NCI-H1092 treated with DMSO at 0.1 percent for 48 hours (cell line): ENCODE results near the gene ADAM12.

Source experiments
- DNase-seq: peaks from one replicate; lab custom pipeline; 2025; lab: John Stamatoyannopoulos, UW

ADAM12 gene, protein sequence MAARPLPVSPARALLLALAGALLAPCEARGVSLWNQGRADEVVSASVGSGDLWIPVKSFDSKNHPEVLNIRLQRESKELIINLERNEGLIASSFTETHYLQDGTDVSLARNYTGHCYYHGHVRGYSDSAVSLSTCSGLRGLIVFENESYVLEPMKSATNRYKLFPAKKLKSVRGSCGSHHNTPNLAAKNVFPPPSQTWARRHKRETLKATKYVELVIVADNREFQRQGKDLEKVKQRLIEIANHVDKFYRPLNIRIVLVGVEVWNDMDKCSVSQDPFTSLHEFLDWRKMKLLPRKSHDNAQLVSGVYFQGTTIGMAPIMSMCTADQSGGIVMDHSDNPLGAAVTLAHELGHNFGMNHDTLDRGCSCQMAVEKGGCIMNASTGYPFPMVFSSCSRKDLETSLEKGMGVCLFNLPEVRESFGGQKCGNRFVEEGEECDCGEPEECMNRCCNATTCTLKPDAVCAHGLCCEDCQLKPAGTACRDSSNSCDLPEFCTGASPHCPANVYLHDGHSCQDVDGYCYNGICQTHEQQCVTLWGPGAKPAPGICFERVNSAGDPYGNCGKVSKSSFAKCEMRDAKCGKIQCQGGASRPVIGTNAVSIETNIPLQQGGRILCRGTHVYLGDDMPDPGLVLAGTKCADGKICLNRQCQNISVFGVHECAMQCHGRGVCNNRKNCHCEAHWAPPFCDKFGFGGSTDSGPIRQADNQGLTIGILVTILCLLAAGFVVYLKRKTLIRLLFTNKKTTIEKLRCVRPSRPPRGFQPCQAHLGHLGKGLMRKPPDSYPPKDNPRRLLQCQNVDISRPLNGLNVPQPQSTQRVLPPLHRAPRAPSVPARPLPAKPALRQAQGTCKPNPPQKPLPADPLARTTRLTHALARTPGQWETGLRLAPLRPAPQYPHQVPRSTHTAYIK

DNA sequence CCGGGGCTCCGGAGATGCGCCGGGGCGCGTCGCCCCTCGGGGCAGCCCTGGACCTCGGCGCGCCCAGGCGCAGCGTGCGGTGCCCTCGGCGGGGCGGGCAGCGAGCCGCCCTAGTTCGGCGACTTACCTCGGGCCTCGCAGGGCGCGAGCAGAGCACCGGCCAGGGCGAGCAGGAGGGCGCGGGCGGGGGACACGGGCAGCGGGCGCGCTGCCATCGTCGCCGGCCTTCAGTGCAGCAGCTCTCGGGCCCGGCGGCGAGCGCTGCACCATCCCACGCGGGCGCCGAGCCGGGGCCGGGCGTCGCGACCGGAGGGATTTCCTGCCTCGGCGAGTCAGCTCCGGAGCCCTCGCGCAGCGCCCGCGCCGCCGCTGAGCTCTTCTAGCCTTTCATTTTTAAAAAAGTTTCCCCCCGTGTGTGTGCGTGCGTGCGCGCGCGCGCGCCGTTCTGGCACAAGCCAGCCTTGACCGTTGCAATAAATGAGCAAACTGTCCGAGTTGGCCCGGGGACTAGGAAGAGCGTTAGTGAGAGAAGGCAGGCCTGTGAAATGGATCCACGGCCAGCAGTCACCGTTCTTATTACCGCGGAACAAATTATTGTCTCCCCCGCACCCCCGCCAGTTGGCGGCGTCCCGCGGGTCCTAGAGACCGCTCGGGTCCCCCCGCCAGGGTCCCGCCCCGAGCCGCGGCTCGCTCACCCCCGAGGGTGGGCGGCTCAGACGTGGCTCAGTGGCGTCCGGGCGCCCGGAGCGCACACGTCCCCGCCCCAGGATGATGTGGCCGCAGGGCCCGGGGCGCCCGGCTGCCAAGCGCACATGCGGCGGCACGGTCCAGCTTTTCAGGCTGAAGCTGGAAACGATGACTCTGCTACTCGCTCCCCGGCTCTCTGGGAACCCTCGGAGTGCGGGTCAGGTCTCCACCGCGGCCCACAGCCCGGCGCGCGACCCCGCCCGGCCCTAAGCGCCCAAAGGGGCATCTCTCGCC is at the start of gene ADAM12:
Gene ADAM12, minus strand, starts transcription at position 547 of the 981 bp plus-strand sequence. Its CDS starts 332 bp downstream, at position 215.
- DNase-seq = no peak

DNA sequence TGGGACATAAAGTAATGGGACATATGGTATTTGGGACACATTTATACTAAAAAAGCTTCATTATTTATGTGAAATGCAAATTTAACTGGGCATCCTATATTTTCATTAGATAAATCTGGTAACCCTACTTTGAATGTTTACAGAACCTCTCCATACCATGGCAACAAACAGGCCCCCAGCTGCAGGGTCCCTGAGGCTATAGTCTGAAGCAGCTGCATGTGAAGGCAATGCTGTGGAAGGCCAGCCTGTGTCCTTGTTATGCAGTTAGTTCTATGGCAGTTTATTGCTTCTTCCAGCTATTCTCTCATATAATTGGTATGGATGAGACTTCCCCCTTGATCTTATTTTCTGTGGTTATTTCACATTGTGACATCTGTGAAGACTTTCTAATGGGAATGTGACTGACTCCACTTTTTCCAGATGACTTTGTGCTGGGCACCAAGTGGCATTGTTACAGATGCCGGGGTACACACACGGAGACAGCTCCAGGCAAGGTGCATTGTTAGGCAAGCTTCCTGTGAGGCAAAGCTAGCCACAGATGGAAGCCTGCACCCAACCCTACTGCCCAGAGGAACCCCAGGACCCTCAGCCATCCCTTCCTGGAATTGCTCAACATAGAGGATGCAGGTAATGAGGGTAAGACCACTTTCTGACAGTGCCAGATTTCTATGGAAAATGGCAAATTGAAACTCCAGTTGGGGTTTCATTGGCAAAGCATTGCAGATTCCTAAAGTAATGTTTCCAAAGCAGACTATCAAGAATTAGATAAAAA is 49.5 kb upstream of the ADAM12 start:
- DNase-seq = no peak

DNA sequence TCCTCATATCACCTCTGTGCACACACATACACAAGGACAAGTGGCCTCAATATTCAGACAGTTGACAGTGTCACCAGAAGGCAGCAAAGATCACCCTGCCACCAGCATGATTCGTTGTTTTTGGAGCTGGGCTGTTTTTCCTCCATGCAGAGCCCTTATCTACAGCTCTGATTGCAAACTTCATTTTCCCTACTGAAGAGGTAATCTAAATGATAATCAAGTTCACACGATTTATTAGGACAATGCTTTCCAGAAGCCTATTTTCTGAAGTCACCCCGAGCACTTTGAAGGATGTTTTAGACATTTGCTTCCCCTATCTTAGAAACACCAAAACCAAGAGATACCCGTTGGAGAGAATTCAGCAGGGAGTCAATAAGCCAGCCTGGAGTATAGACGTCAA is 46.0 kb upstream of the ADAM12 start:
- DNase-seq = no peak

DNA sequence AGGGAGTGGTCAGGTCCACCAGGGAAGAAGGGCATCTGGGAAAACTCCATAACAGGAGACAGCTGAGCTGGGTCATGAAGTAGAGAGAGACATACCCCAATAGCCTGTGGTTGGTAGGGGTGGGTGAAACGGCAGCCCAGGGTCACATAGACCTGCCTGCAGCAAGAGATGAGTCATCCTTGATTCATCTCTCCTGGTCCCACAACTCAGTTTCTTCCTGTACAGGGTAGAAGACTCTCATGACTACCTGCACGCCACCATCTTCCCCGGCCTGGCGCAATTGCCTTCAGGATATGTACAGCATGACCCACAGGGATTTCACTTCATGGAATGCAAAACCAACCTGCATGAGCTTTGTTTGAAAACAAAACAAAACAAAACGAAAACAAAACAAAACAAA is 45.1 kb upstream of the ADAM12 start:
- DNase-seq = no peak

DNA sequence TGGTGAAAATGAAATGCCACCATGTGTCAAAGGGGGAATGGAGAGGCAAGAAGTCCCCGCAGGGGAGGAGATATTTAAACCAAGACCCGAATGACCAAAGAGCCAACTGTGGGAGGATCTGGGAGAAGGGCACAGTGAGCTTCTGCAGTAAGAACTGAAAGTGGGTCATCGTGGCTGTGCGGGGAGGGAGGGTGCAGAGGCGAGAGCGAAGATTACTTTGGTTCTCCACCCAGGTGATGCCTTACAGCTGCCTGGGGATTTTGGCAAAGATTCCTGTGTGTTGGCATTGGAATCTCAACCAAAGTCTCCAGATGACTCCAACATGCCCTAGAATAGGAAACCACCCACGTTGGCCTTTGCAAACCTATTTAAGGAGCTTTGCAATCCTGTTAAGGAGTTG is 44.2 kb upstream of the ADAM12 start:
- DNase-seq = no peak

DNA sequence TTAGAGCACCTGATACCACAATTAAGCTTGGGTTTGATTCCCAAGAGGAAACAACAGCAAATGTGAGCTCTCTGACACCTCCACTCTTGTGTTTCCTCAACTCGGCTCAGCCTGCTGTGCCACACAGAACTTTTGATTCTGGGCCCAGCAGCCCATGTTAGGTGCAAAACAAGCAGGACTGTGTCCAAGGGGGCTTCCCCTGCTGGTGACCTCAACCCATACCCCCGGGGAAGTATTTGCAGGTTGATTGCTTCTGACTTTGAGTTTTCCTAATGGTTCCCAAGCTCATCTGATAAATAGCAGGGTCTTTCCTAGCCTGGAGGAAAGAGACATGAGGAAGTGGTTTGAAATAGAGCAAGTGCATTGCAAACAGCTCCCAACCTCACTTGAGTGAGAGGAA is 43.5 kb upstream of the ADAM12 start:
- DNase-seq = no peak

DNA sequence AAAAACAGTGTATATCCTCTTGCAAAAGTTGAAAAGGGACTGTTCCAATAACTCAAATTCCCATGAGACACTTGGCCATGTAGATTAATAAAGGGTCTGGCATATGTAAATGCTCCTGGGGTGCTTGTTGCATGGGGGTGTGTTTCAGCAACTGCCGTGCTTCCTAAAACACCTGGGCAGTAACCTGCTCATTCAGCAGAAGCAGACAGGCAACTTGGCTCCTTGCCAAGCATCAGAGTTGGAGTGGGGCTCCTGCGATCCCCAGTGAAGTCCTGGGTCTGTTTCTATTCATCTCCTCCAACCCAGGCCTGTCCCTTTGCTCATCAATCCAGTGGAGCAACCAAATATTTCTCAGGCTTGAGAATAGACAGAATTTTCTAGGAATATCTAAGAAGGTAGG is 42.2 kb upstream of the ADAM12 start:
- DNase-seq = no peak

DNA sequence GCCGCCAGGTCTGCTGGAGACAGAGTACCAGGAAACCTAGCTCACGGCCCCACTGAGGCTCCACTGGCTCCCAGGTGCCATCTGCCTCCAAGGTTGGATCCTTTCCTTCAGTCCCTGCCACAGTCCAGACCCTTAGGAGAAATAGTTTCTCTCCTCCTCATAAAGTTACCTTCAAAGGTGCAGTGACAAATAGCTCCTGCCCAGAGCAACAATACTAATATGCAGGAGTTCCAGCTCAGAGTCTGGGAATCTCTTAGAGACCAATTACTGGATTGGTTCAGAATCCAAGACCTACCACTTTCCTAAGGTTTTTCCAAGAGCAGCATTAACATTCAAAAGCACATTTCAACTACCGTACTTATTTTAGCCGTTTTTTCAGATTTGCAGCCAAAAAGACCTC is 41.0 kb upstream of the ADAM12 start:
- no peak for DNase-seq

DNA sequence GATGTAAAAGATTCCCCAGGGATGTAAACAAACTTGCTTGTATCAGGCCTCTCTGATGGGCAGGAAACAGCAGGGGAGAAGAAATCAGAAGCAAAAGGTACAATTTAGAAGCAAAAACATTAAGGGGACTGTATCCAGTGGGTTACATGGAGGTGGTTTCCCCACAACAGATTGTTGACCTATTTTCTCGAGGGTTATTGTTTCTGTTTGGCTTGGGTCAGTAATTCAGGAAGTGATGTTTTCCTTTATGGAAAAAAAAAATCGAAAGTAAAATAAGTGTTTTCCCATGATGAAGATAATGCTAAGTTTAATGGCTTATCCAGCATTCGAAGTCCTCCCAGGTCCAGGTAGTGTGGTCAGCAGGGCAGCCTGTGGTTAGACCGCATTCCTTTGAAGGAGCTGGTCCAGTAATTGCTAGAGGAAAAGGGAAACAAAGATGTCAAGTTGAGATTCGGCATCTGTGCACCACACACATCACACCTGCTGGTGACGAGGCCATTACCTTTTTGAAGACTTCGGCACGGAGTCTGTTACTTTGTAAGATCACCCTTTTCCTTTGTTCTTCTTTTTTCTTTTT is 37.3 kb upstream of the ADAM12 start:
- no peak for DNase-seq

DNA sequence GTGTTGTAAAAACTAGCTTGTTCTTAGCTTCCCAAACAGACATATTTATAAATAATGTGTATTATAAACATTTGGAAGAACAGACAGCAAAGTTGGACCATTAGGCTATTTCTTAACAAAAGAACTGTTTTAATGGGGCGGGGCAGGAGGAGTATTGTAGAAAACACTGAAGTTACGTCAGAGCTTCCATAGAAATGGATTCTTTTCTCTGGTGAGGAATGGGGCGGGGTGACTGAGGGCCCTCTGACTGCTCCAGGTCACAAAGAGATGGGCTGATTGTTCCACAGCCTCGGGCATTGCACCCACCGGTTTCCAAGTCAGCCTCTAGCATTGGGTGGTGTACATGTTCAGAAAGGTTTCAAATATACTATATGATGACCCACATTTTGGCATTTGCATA is 36.8 kb upstream of the ADAM12 start:
- DNase-seq = no peak

DNA sequence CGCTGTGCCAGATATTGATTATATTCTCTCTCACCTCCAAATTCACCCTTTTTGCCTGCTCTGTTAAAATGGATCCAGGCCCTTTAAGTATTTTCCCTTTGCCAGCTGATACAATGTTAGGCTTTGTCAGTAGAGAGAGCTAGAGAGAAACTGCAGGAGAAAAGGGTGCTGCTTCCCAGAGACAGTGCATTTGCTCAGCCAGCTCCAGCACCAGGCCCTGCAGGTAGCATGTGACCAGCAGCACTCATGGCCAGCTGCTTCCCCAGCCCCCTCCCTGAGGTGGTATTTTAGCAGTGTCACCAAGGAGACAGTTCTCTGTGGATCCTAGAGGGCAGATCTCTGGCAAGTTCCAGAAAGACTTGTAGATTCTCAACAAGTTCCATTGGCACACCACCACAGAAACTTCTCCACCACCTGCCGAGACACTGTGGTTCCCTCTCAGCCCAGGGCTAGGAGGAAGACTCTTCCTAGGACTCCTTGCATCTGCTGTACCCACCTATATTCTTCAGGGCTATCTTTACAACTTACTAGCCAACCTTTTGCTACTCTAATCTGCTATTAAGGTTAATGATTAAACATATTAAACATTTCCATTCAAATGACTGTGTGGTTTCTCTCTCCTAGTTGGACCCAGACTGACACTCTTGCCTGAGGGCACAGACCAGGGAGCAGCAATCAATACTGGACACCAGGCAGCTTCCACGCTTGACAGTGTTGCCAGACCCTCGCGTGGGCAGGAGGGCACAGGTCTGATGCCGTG is 35.6 kb upstream of the ADAM12 start:
- no peak for DNase-seq

DNA sequence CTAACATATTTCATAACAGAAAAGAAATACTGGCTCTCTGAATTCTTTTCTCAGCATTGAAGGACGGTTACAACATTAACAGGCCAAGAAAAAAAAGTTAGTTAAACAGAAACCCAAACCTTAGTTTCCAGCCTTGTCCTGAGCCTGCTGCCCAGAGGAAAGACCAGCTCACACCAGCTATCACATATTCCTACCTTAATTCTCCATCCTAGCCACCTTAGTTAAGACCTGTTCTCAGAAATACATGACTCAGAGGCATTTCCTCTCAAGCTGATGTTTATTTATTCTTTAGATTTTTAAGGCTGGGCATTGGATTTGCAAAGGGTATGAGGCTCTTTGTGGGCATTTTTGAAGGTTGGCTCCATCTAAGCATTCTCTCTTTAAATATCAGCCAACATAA is 34.3 kb upstream of the ADAM12 start:
- no peak for DNase-seq

DNA sequence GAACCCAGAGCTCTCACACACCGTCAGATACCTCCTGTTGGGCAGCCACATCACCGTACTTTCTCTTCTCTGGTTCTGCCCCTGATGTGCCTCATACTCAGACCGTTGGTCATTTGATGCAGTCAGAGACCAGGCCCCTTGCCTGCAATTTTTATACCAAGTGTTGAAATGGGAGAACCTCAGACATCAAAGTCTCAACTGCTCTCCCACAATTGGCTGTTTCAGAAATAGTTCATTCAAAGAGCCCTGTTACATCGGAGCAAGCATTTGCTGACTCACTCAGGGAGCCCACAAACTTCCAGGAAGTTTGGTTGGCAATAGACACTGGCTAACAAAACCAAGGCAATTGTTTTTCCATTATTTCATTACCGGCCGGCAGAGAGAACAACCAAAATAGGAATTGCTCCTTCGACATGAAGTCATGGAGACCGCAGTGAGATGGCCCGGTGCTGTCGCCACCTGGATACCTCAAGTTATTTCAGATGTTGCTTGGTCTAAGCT is 33.5 kb upstream of the ADAM12 start:
- DNase-seq = no peak

DNA sequence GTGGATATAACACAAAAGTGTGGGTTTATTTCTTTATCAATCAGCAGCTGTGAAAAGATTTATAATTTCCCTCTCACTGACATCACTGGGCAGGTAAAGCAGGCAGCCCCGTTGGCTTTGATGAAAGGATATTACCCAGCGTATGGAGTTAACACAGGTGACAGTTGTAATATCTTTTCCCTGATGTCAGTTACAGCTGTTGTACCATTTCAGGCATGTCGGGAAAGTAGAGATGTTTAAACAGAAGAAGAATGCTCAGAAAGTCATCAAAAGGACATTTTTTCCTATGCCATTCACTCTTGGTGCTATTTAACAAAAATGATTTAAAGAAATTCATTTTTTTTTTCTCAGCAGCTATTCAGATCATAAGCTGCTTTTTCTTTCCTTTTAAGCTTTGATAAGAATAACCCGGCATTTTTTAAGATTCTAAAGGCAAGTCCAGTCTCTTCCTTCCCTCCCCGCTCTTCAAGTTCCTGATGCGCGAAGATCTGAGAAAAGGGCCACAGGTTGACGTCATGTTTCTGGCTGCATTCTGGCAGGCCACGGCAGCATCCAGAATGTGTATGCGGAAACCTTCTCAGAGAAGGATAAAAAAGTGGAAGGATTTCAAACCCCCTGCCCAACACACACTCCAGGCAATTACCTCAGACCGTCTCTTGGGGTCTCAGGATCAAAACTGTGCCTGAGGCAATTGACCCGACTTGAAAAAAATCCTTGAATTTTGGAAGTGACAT is 32.5 kb upstream of the ADAM12 start:
- no peak for DNase-seq

DNA sequence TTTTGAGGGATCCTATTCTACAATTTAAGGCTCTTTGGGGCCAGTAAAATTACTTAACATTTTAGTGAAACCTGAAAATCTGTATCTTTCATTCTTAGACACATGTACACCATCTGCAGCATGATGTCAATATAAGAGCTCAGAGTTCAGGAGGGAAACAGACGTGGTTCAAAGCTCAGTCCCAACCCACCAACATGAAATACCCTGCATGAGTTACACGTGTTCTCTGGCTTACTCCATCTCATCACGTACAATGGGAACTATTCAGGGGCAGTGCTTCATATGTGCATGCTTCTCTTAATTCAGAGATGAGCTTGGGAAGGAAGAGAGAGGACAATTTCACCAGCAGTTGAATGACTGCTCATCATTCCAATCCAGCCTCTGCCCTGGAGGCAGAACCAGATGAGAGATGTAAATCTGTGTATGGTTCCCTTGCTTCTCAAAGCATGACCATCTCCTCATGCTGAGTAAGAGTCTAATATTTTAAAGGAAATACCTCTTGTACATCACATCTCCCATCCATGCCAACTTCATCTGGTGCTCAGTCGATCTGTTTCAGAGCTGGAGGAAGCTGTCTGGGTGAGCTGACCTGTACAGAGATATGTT is 29.0 kb upstream of the ADAM12 start:
- no peak for DNase-seq

DNA sequence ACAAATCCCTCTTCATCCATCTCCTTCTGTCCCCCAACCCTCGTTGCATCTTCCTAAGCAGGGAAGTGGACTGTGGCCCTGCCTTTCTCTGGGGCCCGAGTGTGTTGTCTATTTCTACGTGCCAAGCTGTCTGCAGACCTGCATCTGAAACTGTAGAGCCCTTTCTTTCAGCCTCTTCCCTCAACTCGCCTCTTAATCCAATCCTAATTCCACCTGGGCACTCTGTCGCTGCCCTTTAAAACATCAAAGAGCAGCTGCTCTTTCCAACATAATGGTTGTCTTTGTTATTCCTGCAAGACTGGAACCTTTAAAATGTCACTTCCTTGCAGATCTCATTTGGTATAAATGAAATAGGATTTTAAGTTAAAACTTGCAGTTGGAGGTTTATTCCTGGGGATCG is 21.5 kb upstream of the ADAM12 start:
- DNase-seq = no peak

DNA sequence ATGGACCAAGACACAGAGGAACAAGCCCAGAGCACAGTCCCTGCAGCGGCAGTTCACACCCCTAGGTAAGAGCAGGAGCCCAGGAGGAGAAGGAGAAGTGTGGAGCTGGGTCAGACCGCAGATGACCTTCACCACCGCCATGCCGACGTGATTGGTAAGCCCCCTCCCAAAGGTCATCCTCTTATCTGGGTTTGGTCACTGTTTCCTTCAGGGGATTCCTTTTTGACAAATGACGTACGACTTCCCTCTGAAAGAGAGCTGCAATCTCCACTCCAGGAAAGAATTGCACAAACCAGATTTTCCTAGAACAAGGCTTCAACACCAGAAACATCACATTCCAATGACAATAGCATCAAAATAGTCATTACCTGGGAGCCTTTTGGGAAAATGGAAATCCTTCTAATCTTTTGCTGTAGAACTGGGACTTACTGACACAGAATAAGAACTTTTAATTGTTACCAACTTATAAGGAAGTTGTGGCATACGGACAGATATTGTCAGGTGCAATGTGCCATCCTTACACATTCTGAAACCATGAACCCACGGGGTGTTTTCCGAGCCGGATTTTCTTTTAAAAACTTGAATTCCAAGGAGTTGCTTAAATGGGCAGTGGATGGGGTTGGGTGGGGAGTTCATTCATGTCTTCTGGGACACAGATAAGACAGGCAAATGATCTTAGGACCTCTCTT is 20.8 kb upstream of the ADAM12 start:
- no peak for DNase-seq

DNA sequence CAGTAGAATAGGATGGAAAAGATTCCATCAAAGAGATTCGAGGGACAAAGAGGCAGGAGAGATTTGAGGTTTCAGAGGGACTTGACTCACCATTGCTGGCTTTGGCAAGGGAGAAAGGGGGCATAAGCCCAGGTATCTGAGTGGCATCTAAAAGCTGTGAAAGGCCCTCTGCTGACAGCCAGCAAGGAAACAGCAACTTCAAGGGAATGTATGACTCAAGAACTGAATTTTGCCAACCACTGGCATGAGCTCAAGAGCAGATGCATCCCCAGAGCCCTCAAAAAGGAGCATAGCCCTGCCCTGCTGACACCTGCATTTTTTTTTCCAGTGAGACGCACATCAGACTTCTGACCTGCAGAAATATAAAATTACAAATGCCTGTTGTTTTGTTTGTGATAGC is 19.6 kb upstream of the ADAM12 start:
- no peak for DNase-seq
